Stimulated activated CD4-positive, alpha-beta T cell treated with anti-CD3 and anti-CD28 coated beads, Interleukin-1b, Interleukin-23, amount 100 ng/mL, for 24 hours (primary cell): ENCODE measurements around the gene YAP1.

Source experiments
- DNase-seq, 4 experiments: peaks; one replicate each; pipeline ENCODE4 v3.0.0-alpha.2; 2020; ENCODE audit warnings: low read depth in 4 of 4, low spot score in 1 of 4

YAP1 gene

GRCh38 chr11:102272047-102272824 is 162.0 kb downstream of the YAP1 start:
- DNase-seq, result no peak

GRCh38 chr11:102274628-102275027 is 164.4 kb downstream of the YAP1 start:
- DNase-seq, result no peak

- DNase-seq, result no peak
These were observed 166.1 kb downstream of the YAP1 start for GRCh38 chr11:102276362-102276761.

- no peak for DNase-seq
These were observed 166.5 kb downstream of the YAP1 start for GRCh38 chr11:102276783-102277182.

- no peak for DNase-seq
These were observed 169.5 kb downstream of the YAP1 start for GRCh38 chr11:102279641-102280170.

- no peak for DNase-seq
These were observed 170.1 kb downstream of the YAP1 start for GRCh38 chr11:102280245-102280833.
